Neural crest cell (in vitro differentiated cells): Measurements from ENCODE around the gene DHDH. TPM values are rescaled to one million over a fixed set of nuclear protein-coding genes. Genes with fewer than 3 reads are reported as not detected.

Source experiments
- DNase-seq: peaks from one replicate; pipeline ENCODE4 v3.0.0; 2021; ENCODE audit warnings: low read depth, mixed read lengths, low spot score
- H3K27ac Mint-ChIP-seq: one replicate; pipeline ENCODE4 v1.8.0; 2021; ENCODE audit warnings: mild to moderate bottlenecking, mixed read lengths; ENCODE audit not compliant: unreplicated experiment
- H3K27me3 Mint-ChIP-seq: 2 replicates; pipeline ENCODE4 v1.8.0; 2021; ENCODE audit warnings: low read depth, mild to moderate bottlenecking, mixed read lengths
- H3K36me3 Mint-ChIP-seq: 2 replicates; pipeline ENCODE4 v1.8.0; 2021; ENCODE audit warnings: low read depth, mild to moderate bottlenecking, mixed read lengths
- H3K4me1 Mint-ChIP-seq: 2 replicates; pipeline ENCODE4 v1.8.0; 2021; ENCODE audit warnings: mixed read lengths
- H3K4me3 Mint-ChIP-seq: one replicate; pipeline ENCODE4 v1.8.0; 2021; ENCODE audit warnings: mild to moderate bottlenecking, mixed read lengths
- H3K9me3 Mint-ChIP-seq: 2 replicates; pipeline ENCODE4 v1.8.0; 2021; ENCODE audit warnings: mixed read lengths
- CTCF ChIP-seq: fragments of 200-600 bp; sonication (generic); conservative IDR thresholded peaks from 2 replicates; pipeline ENCODE4 v1.5.0; 2021; ENCODE audit warnings: antibody characterized with exemption, mild to moderate bottlenecking
- total RNA-seq: library from RNA; stranded (reverse); gene quantifications from 2 replicates; pipeline ENCODE4 v1.2.1, GENCODE V29; 2021

Gene DHDH
- total RNA-seq, 1 donor from 2014 or later: 0.47 TPM

GRCh38 chr19:48962029-48962848 lies 28.7 kb downstream of the DHDH start:
- H3K27ac Mint-ChIP-seq: peak overlapping the region; percentile 67

GRCh38 chr19:48962849-48963165 lies 29.3 kb downstream of the DHDH start:
- TF ChIP-seq CTCF: no peak
- peak overlapping the region; percentile 77 for H3K4me3 Mint-ChIP-seq
- DNase-seq: no peak
- H3K4me1 Mint-ChIP-seq: peaks cover 58% of the 10 kb centered on the region
- no peaks in the 10 kb centered on the region for H3K9me3 Mint-ChIP-seq
- H3K36me3 Mint-ChIP-seq: peaks cover 16% of the 10 kb centered on the region
- peaks cover 21% of the 10 kb centered on the region for H3K27me3 Mint-ChIP-seq
- H3K27ac Mint-ChIP-seq: peak overlapping the region; percentile 50

More at GRCh38 chr19:48962029-48962848, 28.7 kb downstream of the DHDH start:
- H3K27me3 Mint-ChIP-seq: peaks cover 21% of the 10 kb centered on the region
- H3K4me3 Mint-ChIP-seq: peak overlapping the region; percentile 77
- H3K4me1 Mint-ChIP-seq: peaks cover 55% of the 10 kb centered on the region
- peaks cover 20% of the 10 kb centered on the region for H3K36me3 Mint-ChIP-seq
- TF ChIP-seq CTCF: no peak
- no peaks in the 10 kb centered on the region for H3K9me3 Mint-ChIP-seq
- DNase-seq: no peak

GRCh38 chr19:48963371-48964204 lies 30.1 kb downstream of the DHDH start:
- peaks cover 58% of the 10 kb centered on the region for H3K4me1 Mint-ChIP-seq
- peaks cover 20% of the 10 kb centered on the region for H3K36me3 Mint-ChIP-seq
- H3K27me3 Mint-ChIP-seq: peaks cover 21% of the 10 kb centered on the region
- H3K9me3 Mint-ChIP-seq: no peaks in the 10 kb centered on the region
- peak overlapping the region; percentile 98 for H3K27ac Mint-ChIP-seq
- DNase-seq: peak; percentile 54
- TF ChIP-seq CTCF: no peak
- H3K4me3 Mint-ChIP-seq: peak overlapping the region; percentile 99

- no peak for TF ChIP-seq CTCF
- peaks cover 58% of the 10 kb centered on the region for H3K4me1 Mint-ChIP-seq
- peak overlapping the region; percentile 98 for H3K27ac Mint-ChIP-seq
- peak overlapping the region; percentile 99 for H3K4me3 Mint-ChIP-seq
- peaks cover 21% of the 10 kb centered on the region for H3K27me3 Mint-ChIP-seq
- H3K9me3 Mint-ChIP-seq: no peaks in the 10 kb centered on the region
- peaks cover 20% of the 10 kb centered on the region for H3K36me3 Mint-ChIP-seq
- peak; percentile 13 for DNase-seq
Measured at GRCh38 chr19:48964205-48965039, 30.9 kb downstream of the DHDH start.
